Raji (cell line): ENCODE measurements around the gene CTBP1.

ENCODE experiments used
- POLR2A ChIP-seq: IDR thresholded peaks from 2 replicates; pipeline ENCODE4 v1.6.1; 2011; ENCODE audit warnings: low read depth, low read length, control low read depth; ENCODE audit not compliant: insufficient read depth

CTBP1 gene

DNA sequence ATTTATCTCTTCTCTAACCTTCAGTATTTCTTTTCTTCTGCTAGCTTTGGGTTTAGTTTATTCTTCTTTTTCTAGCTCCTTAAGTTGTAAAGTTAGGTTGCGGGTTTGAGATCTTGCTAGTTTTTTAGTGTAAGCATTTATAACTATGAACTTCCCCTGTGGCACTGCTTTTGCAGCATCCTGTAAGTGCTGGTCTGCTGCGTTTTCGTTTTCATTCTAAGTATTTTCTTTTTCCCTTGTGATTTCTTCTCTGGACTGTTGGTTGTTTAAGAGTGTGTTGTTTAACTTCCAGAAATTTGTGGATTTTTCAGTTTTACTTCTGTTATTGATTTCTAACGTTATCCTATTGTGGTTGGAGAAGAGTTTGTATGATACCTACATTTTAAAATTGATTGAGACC, 11.0 kb upstream of the CTBP1 start:
- no peak for TF ChIP-seq POLR2A

DNA sequence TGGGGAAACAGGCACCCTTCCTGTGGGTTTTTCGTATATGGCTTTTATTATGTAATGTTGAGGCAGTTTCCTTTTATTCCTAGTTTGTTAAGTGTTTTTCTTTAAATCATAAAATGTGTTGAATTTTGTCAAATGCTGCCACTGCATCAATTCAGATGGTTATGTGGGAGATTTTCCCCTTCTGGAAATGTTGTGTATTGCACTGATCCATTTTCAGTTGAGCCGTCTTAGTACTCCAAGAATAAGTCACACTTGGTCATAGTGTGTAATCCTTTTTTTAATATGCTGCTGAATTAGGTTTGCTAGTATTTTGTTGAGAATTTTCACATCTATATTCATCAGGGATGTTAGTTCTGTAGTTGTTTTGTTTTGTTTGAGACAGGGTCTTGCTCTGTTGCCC, 9.5 kb upstream of the CTBP1 start:
- no peak for TF ChIP-seq POLR2A

DNA sequence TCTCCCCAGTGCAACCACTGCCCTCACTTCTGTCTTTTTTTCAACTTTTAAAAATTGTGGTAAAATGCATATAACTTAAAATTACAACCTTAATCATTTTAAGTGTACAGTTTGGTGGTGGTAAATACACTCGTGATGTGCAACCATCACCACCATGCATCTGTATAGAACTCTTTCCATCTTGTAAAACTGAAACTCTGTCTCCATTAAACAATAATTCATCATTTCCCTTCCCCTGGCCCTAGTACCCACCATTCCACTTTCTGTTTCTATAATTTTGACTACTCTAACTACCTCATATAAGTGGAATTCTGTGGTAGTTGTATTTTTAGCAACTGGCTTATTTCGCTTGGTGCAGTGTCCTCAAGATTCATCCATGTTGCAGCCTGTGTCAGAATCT, 6.8 kb upstream of the CTBP1 start:
- no peak for TF ChIP-seq POLR2A

DNA sequence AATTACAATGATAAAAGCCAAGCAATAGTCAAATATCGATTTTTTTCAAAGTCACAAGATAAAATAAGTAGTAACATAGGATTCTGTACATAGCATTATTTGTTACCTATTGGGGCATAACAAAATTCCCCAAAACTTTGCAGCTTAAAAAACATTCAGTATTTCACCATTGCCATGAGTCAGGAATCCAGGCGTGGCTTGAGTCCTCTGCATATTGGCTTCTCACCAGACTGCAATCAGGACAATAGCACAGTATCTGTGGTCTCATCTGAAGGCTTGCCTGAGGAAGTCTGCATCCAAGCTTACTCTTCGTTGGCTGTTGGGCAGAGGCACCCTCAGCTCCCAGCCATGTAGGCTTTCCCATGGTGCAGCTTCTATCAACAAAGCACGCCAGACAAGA, 6.2 kb upstream of the CTBP1 start:
- no peak for TF ChIP-seq POLR2A

DNA sequence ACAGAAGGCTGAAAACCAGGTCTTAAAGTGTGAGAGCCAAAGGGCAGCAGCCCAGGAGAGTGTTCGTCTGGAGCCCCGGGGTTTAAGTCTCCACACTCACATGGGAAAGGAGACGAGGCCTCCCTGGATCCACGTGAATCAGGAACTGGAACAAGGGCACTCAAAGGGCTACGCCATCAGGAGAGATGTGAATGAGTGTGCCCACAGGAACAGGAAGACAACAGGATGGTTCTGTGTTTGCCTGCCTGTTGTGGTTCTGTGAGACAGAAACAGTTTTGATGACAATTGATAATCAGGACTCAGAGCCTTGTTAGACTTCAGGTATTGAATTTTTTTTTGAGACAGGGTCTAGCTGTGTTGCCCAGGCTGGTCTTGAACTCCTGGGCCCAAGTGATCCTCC, 4.9 kb upstream of the CTBP1 start:
- TF ChIP-seq POLR2A, result no peak; the same call in 1 of the 2 replicates

DNA sequence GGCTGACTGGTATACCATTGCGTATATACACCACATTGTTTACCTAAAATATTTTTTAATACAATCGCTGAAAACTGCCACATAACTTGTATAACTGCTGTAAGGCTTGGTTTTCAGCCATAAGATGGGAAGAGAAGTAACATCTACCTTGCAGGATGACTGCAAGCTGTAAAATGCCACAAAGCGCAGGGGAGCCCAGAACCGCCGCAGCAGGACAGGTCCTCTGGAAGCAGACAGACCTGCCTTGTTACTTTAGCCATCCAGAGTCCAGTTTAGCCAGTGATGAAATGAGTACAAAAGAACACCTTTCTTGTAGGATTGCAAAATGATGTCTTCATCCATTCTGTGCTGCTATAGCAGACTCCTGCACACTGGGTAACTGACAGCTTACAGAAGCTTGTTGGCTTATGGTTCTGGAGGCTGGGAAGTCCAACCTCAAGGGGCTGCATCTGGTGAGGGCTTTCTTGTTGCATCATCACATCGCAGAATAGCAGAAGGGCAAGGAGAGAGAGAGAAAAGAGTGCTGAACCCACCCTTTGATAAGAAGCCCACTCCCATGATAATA, 4.1 kb upstream of the CTBP1 start:
- no peak for TF ChIP-seq POLR2A

DNA sequence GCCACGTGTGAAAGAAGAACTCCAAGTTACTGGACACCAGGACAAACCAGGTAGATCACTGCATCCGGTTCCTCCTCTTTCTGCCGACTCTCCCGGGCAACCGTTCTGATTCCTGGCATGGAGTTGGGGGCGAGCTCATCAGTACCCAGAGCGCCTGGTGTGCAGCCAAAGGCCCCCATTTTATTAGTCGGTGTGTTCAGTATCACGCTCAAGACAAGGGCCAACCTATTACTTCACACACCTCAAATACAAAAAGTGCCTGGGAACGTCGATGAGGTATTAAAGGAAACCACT, 2.8 kb upstream of the CTBP1 start:
- no peak for TF ChIP-seq POLR2A

DNA sequence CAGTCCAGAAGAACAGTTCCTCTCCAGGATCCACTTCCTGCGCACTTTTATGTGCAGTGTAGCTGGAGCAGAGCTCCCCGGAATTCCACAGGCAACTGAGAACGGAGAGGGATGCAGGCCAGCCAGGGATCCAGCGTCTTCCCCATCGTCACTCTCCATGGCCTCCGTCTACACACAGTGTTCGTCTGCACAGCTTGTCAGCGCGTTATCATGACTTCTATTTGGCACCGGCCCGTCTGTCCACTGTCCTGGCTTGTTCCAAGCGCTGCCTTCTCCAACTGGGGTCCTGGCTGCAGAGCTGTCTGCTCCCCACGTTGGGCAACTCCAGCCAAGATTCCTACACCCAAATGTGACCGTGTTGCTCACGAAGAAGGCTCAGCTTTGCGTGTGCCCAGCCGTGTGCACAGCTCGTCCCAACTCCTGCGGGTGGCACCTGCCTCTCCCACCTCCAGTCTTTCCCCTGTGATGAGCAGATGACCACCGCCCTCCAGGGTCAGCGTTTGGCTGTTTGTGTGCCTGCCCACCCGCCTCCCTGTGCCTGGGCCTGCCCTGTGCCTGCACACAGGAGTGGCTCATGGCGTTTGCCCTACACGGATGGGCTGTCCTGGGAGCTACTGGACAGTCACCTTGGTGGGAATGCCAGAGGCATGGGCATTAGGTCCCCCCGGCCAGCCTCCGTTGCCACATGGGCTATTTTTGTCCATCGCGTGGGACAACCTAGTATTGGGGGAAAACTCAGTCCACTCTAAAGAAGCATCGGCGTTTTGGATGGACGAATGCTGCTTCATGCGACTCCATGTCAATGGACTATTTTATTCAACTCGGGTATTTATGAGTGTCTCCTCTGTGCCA, 2.2 kb upstream of the CTBP1 start:
- no peak for TF ChIP-seq POLR2A

DNA sequence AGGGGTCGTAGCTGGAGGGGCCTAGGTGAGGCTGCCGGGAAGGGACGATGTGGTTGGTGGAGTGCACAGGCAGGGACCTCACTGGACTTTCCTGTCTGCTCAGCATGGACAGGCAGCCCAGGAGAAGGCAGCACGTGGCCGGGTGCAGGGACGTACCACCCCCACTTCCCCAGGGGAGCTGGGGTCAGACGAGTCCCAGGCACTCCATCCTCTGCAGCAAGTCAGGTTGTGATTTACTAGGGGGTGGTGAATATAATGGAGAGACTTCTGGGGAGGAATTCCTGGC, 1.5 kb upstream of the CTBP1 start:
- no peak for TF ChIP-seq POLR2A

DNA sequence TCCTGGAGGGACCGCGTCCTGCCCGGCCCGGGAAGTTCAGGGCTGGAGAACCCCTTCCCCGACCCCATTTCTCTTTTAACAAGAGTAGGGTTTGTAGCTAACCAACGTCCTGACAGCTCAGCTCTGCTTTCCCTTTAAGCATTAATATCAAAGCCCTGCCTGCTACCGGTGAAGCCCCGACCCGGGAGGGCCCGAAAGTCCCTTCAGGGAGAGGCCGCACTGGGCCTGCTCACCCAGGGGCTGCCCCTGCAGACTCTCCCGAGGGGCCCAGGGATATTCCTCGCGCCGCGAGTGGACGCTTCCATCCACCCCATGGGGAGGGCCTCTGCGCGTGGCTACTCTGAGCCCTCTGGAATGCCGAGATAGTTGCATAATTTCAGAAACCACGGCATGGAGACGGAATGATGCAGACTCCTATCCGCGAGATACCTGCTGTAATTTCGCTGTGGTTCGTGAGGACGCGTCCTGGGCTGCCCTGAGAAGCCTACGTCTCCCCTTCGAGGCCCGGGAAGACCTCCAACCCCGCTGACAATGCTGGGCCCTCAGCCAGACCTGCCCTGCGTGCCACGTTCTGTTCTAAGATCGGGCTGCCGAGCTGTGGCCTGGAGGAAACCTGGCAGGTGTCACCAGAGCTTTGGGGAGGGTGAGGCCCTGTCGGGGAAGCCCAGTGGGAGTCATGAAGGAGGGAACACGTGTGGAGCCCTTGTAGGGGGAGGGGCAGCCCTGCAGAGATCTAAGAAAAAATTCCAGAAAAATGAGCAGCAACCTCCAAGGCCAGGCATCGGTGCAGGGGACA, 999 bp upstream of the CTBP1 start:
- no peak for TF ChIP-seq POLR2A

DNA sequence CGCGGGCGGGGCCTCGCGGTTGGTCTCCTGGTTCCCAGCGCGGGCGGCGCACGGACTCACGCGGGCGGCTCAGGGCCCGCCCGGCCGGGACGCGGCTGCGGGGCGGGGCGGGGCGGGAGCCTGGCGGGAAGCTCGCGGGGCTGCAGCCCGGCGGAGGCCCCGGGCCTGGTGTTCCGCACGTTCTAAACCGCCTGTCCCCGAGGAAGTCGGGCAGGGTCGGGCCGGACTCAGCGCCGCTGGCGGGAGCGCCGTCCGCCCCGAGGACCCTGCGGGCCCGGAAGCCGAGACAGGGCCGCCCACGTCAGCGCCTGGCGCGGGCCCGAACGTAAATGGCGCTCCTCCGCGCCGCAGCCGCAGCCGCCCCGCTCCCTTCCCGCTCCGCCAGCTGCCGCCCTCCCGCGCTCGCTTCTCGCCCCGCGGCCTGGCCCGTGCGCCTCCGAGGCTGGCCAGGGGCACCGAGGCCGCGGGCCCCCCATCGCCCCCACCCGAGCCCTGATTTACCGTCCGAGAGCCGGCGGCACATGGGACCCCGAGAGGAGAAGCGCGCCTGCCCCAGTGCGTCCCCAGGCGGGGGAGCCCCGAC, 309 bp upstream of the CTBP1 start:
- peak; percentile 65 for TF ChIP-seq POLR2A

DNA sequence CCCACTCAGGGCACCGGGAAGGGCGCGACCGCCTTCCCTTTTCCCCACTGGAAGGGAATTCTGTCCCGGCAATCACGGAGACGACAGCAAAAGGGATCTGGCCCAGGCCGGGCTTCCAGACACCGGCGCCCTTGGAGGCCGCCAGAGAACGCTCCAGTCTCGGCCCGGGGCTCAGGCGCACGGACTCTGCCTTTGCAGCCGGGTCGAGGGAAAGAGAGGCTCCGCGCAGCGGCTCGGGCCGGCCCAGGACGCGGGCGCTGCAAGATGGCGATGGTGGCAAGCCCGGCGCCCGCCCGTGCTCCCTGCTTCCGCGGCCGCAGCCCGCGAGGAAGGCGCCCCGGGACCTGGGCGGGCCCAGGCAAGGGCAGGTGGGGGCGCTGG, 1.1 kb downstream of the CTBP1 start:
- no peak for TF ChIP-seq POLR2A

DNA sequence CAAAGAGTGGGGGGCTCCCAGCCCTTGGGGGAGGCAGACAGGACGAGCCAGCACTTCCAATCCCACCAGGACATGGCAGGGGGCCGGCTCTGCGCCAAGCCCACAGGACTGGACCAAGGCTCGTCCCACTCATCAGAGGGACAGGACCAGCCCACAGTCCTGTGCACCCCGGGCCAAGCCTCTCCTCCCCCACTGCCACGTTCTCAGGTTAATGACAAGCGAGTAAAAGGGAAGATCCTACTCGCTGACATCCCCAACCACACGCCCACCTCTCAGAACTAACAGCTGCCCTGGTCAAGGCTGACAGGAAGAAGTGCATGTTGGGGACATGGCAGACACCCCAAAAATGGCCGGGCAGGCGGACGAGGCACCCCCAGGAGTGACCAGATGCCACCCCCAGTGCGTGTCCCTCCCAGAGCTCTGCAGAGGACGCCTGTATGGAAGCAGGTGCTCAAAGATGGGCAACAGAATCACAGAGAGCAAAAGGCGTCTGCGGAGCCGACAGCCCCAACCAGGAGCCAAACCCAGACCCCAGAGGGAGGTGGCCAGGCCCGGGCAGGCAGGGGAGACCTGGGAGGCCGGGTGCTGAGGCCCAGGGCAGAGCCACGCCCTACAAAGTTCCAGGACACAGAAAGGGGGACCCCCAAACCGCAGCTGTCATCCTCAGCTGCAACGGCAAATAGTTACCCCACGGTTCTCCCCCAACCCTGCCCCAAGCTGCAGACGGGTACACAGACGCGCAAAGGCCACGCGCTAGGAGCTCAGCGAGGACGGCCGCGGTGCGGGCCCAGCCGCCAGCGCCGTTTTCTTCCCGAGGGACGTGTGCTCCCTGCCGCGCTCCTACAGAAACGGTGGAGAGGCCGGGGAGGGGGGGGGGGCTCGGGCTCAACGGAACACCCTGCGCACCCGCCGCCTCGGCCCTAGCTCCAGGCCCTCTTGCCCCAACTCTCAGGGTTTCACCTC, 1.7 kb downstream of the CTBP1 start:
- no peak; the same call in 1 of the 2 replicates for TF ChIP-seq POLR2A

DNA sequence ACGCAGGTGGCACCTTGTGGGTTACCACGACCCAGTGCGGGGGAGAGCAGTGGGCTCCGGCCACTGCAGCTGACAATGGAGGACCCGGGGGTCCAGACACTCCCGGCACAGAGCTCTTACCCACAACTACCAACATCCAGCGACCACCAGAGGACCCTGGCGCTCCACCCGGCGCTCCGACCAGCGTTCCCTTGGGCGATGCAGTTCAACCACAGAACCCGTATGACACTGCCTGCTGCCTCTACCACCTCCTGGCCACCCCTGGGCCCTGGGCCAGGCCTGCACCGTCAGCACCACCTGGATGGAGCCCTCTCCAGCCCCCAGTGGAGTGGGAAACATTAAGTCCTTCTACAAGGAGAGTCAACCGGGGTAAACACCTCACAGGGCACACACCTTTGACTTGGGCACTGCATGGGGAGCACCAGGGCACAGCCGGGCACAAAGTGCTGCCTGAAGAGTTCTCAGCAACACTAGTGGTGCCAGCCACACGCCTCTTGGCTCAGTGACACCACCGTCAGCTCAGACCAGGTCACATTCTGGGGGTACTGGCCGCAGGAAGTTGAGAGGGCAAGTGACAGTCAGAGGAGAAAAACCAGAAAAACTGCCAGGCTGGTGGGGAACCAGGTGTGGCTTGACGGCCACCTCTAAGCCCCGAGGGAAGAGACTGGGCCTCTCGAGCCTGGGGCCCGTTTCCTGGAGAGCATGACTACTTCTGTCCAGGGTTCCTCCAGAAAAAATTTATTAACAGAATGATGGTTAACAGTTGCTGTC, 2.6 kb downstream of the CTBP1 start:
- TF ChIP-seq POLR2A, result no peak
